Right cardiac atrium (tissue), 5 donors: ENCODE data around the gene MFAP2. TPM values are rescaled to one million over a fixed set of nuclear protein-coding genes. Genes with fewer than 3 reads are reported as not detected.
"Not testable (repeated sequence)": the region's sequence is repeated elsewhere in the genome, so short reads cannot be mapped to it uniquely, and the experiment has no call there.

Source experiments
- ATAC-seq, 2 donors: fragments of 200-7000 bp; cut with Tn5 transposase; one replicate each; pipeline versions ENCODE4 v1.8.0 to v1.9.1; 2020; ENCODE audit warnings: moderate library complexity in 2 of 2, mild to moderate bottlenecking in 1 of 2
- DNase-seq, 3 donors: peaks; one replicate each; pipeline ENCODE4 v3.0.0-alpha.2; 2020
- H3K27ac ChIP-seq: one replicate; pipeline ENCODE4 v1.5.1; 2013; ENCODE audit warnings: mild to moderate bottlenecking, low read length, control low read depth, moderate library complexity
- H3K27me3 ChIP-seq: one replicate; pipeline ENCODE4 v1.6.1; 2013; ENCODE audit not compliant: control insufficient read depth, insufficient read depth
- H3K4me1 ChIP-seq: one replicate; pipeline ENCODE4 v1.6.1; 2013; ENCODE audit warnings: low read length; ENCODE audit not compliant: control insufficient read depth, insufficient read depth
- H3K4me3 ChIP-seq: one replicate; pipeline ENCODE4 v1.5.1; 2013; ENCODE audit warnings: low read length, control low read depth
- H3K9me3 ChIP-seq: one replicate; pipeline ENCODE4 v1.6.1; 2013; ENCODE audit warnings: low read length; ENCODE audit not compliant: control insufficient read depth
- WGBS: extraction: QIAGEN DNeasy Blood & Tissue Kit; methylation state at CpG from one replicate; pipeline ENCODE4 v1.1.7; 2013; 5-methylcytosine and 5-hydroxymethylcytosine counted together
- intact Hi-C, 4 donors: fragments of 100-400 bp; cut with DNase I; formaldehyde crosslinking; loops; one replicate each; pipeline versions ENCODE4 v1.11.0 to v1.14.0; 2022 to 2023
- polyA plus RNA-seq: library from polyadenylated mRNA; stranded (reverse); fragments of 200-250 nt; gene quantifications from one replicate; pipeline ENCODE4 v1.2.3, GENCODE V29; 2013
- total RNA-seq, 4 donors: library from RNA; stranded (reverse); fragmentation: NEBNext Ultra II Directional; extraction: Animal tissue kit (Norgen Biotek cat#: 25700); gene quantifications; one replicate each; pipeline ENCODE4 v1.2.1, GENCODE V29; 2021
- donor health status: healthy with polysubstance abuse.
- donor health status: DM: no; HTN: yes; CAD: no.
- donor health status: DM: no; HTN: no; CAD: no.
- donor health status: DM: no; HTN: yes; CAD: no; lungs with severe emphysema.
- donor health status: DM: yes; HTN: yes; CAD: no.

The MFAP2 gene
- total and polyA plus RNA-seq, 5 donors, result 3.2 to 11.6 (median 6.2) TPM

- Histone ChIP-seq H3K4me1 (no peaks in the 10 kb centered on the region), H3K27me3 (no peaks in the 10 kb centered on the region), H3K27ac (no peak overlapping the region), H3K9me3 (no peaks in the 10 kb centered on the region), H3K4me3 (no peak overlapping the region)
- intact Hi-C loops, result loop anchor here in 1 of 4 donors (5.0 kb wide), 1 partner anchor 89 kb away; no protein-coding TSS in a partner anchor
- ATAC-seq, result no peak
- DNase-seq, result no peak
- 94% methylated on average over 12 of the region's 12 CpGs for WGBS
Observed at GRCh38 chr1:16958475-16958874, 21.9 kb downstream of the MFAP2 start.

- DNase-seq, result peak in 1 of 3 donors; percentile 26
- intact Hi-C loops, result loop anchor here in 1 of 4 donors (5.0 kb wide), 1 partner anchor 90 kb away; no protein-coding TSS in a partner anchor
- Histone ChIP-seq H3K4me3 (no peak overlapping the region), H3K27ac (no peak overlapping the region), H3K9me3 (no peaks in the 10 kb centered on the region), H3K27me3 (no peaks in the 10 kb centered on the region), H3K4me1 (no peaks in the 10 kb centered on the region)
- ATAC-seq, result no peak
- WGBS, result 87% methylated on average over 8 of the region's 8 CpGs
Observed at GRCh38 chr1:16957731-16958130, 22.7 kb downstream of the MFAP2 start.

GRCh38 chr1:16956775-16957174, 23.6 kb downstream of the MFAP2 start:
- Histone ChIP-seq H3K27me3 (no peaks in the 10 kb centered on the region), H3K4me3 (no peak overlapping the region), H3K27ac (no peak overlapping the region), H3K9me3 (no peaks in the 10 kb centered on the region), H3K4me1 (no peaks in the 10 kb centered on the region)
- ATAC-seq (no peak), DNase-seq (peak in 1 of 3 donors; percentile 20)
- 91% methylated on average over 8 of the region's 8 CpGs for WGBS
- intact Hi-C loops, result loop anchor here in 1 of 4 donors (5.0 kb wide), 1 partner anchor 91 kb away; no protein-coding TSS in a partner anchor

- 96% methylated on average over 25 of the region's 25 CpGs for WGBS
- Histone ChIP-seq H3K4me1 (no peaks in the 10 kb centered on the region), H3K4me3 (no peak overlapping the region), H3K27me3 (no peaks in the 10 kb centered on the region), H3K27ac (no peak overlapping the region), H3K9me3 (no peaks in the 10 kb centered on the region)
- no peak for ATAC-seq
- intact Hi-C loops, result loop anchor here in 1 of 4 donors (5.0 kb wide), 1 partner anchor 92 kb away; no protein-coding TSS in a partner anchor
- DNase-seq, result peak in 1 of 3 donors; percentile 48
Observed at GRCh38 chr1:16955186-16955585, 25.2 kb downstream of the MFAP2 start.

GRCh38 chr1:16954579-16954978, 25.8 kb downstream of the MFAP2 start:
- intact Hi-C loops, result loop anchor here in 3 of 4 donors (5.0 kb wide), 1 partner anchor 93 kb away; no protein-coding TSS in a partner anchor
- Histone ChIP-seq H3K4me3 (no peak overlapping the region), H3K4me1 (no peaks in the 10 kb centered on the region), H3K27ac (no peak overlapping the region), H3K9me3 (no peaks in the 10 kb centered on the region), H3K27me3 (no peaks in the 10 kb centered on the region)
- 96% methylated on average over 18 of the region's 18 CpGs for WGBS
- no peak for ATAC-seq
- DNase-seq, result peak in 1 of 3 donors; percentile 24

- not testable (repeated sequence) for H3K9me3 ChIP-seq, ATAC-seq, H3K27me3 ChIP-seq, DNase-seq, H3K4me3 ChIP-seq, H3K27ac ChIP-seq, H3K4me1 ChIP-seq
- intact Hi-C loops, result loop anchor here in 3 of 4 donors (5.0 kb wide), 1 partner anchor 95 kb away; no protein-coding TSS in a partner anchor
- 95% methylated on average over 4 of the region's 4 CpGs for WGBS
Observed at GRCh38 chr1:16952376-16952775, 28.0 kb downstream of the MFAP2 start.

GRCh38 chr1:16949026-16949425, 31.4 kb downstream of the MFAP2 start:
- H3K27ac ChIP-seq, ATAC-seq, H3K4me3 ChIP-seq, H3K4me1 ChIP-seq, H3K27me3 ChIP-seq, H3K9me3 ChIP-seq: not testable (repeated sequence)
- DNase-seq, result peak in 1 of 3 donors; percentile 17
- 62% methylated on average over 7 of the region's 7 CpGs for whole genome bisulfite sequencing
- intact Hi-C loops, result loop anchor here in 2 of 4 donors (5.0 kb wide), 1 partner anchor 327 kb away; no protein-coding TSS in a partner anchor

GRCh38 chr1:16948282-16948891, 32.0 kb downstream of the MFAP2 start:
- DNase-seq, result peak in 1 of 3 donors; percentile 38
- H3K4me1 ChIP-seq, H3K4me3 ChIP-seq, H3K9me3 ChIP-seq, H3K27ac ChIP-seq, H3K27me3 ChIP-seq: not testable (repeated sequence)
- 88% methylated on average over 26 of the region's 26 CpGs for WGBS
- intact Hi-C loops, result loop anchor here in 2 of 4 donors (5.0 kb wide), 1 partner anchor 326 kb away; no protein-coding TSS in a partner anchor
- ATAC-seq, result peak in 1 of 2 donors; percentile 28

- intact Hi-C loops, result loop anchor here in 3 of 4 donors (2.0 to 5.0 kb wide), 2 partner anchors 324 to 326 kb away; no protein-coding TSS in a partner anchor
- ATAC-seq (no peak), DNase-seq (peak in 1 of 3 donors; percentile 40)
- WGBS, result 91% methylated on average over 19 of the region's 19 CpGs
- no peak overlapping the region for H3K27ac ChIP-seq
- H3K27me3 ChIP-seq, result no peaks in the 10 kb centered on the region
- no peak overlapping the region for H3K4me3 ChIP-seq
- H3K4me1 ChIP-seq, result no peaks in the 10 kb centered on the region
- H3K9me3 ChIP-seq, result no peaks in the 10 kb centered on the region
Observed at GRCh38 chr1:16946646-16947045, 33.8 kb downstream of the MFAP2 start.

- H3K27me3 ChIP-seq, ATAC-seq, H3K4me1 ChIP-seq, H3K27ac ChIP-seq, H3K9me3 ChIP-seq, H3K4me3 ChIP-seq: not testable (repeated sequence)
- DNase-seq, result peak in 1 of 3 donors; percentile 24
- intact Hi-C loops, result loop anchor here in 3 of 4 donors (2.0 to 5.0 kb wide), 2 partner anchors 324 to 325 kb away; no protein-coding TSS in a partner anchor
- 90% methylated on average over 13 of the region's 13 CpGs for WGBS
Observed at GRCh38 chr1:16946185-16946584, 34.2 kb downstream of the MFAP2 start.

GRCh38 chr1:16945512-16945911, 34.9 kb downstream of the MFAP2 start:
- 93% methylated on average over 8 of the region's 9 CpGs for WGBS
- intact Hi-C loops, result loop anchor here in 2 of 4 donors (5.0 kb wide), 1 partner anchor 323 kb away; no protein-coding TSS in a partner anchor

More at GRCh38 chr1:16945512-16945911, 34.9 kb downstream of the MFAP2 start:
- ATAC-seq, result peak; percentile 7 to 36
- not testable (repeated sequence) for H3K4me3 ChIP-seq, H3K27ac ChIP-seq, DNase-seq, H3K9me3 ChIP-seq, H3K27me3 ChIP-seq, H3K4me1 ChIP-seq
